ENCODE results near the gene PGAM2. TPM values are rescaled to one million over a fixed set of nuclear protein-coding genes. Genes with fewer than 3 reads are reported as not detected.

Gene PGAM2
- total RNA-seq, 1 experiment from 2014 or later, result 8.7 TPM

DNA sequence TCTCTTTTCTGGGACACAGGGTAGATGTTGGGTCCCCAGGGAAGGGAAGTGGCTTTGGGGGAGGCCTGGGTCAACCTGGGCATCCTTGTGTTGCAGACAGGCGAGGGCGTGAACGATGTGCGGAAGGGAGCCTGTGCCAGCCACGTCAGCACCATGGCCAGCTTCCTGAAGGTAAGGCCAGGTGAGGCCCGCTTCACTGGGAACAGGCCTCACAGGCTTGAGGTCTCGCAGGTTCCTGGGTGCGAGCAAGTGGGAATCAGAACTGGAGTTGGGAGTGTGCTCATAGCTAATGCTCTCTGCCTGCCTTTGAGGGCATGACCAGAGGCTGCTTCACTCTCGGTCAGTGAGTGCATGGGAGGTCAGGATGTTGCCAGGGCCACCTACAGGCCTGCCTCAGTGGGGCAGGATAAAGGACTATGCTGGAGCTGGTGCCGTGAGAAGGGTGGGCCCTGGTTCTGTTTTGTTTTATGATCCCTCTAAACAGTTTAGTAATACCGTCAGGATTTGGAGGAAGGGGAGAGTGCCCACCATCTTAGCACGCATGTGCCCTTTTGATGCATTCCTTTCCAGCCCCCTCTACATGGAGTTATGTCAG, 12.5 kb downstream of the PGAM2 start:
- Histone ChIP-seq H2AK5ac (ENCODE audit: insufficient read length, low read length) (no peak overlapping the region), H3K14ac (ENCODE audit: insufficient read depth, low read length) (no peak overlapping the region), H3K27me3 (ENCODE audit: insufficient read depth, low read length) (no peaks in the 10 kb centered on the region), H2BK15ac (ENCODE audit: low read depth, low read length) (no peak overlapping the region), H4K20me1 (ENCODE audit: control insufficient read depth, insufficient read depth, insufficient read length) (no peaks in the 10 kb centered on the region), H3T11ph (ENCODE audit: low read length) (no peak overlapping the region), H2BK12ac (ENCODE audit: insufficient read length, low read depth, low read length) (no peak overlapping the region), H3K79me1 (ENCODE audit: insufficient read depth, low read depth, low read length, poor library complexity, severe bottlenecking) (no peaks in the 10 kb centered on the region), H3K9ac (ENCODE audit: extremely low read depth, insufficient read length, low read length) (no peak overlapping the region), H3K4me1 (ENCODE audit: insufficient read depth, low read length) (no peaks in the 10 kb centered on the region), H3K27ac (ENCODE audit: insufficient read length, low read depth, low read length) (no peak overlapping the region), H2BK5ac (ENCODE audit: insufficient read length, low read length) (no peak overlapping the region), H3K56ac (ENCODE audit: insufficient read length, low read depth, low read length) (no peak overlapping the region), H3K4ac (ENCODE audit: low read depth, low read length) (no peak overlapping the region), H3K18ac (ENCODE audit: insufficient read length, low read depth, low read length) (no peak overlapping the region), H4K91ac (ENCODE audit: insufficient read length, low read depth, low read length) (no peak overlapping the region), H2BK20ac (ENCODE audit: low read depth, low read length, poor library complexity, severe bottlenecking) (no peak overlapping the region), H4K5ac (ENCODE audit: insufficient read length, low read depth, low read length) (no peak overlapping the region), H4K8ac (replicated peaks; ENCODE audit: insufficient read length, low read depth, low read length) (no peak overlapping the region), H2BK120ac (ENCODE audit: low read depth, low read length, poor library complexity, severe bottlenecking) (no peak overlapping the region), H3K79me2 (ENCODE audit: insufficient read depth, low read length) (no peaks in the 10 kb centered on the region), H3K4me2 (ENCODE audit: insufficient read depth, insufficient read length, low read length) (no peak overlapping the region), H3K23ac (ENCODE audit: insufficient read length, low read depth, low read length) (no peak overlapping the region), H3K9me3 (ENCODE audit: control insufficient read depth, low read depth, low read length) (no peaks in the 10 kb centered on the region), H2AFZ (ENCODE audit: low read length) (no peak overlapping the region), H3K23me2 (ENCODE audit: insufficient read length, low read depth, low read length, poor library complexity, severe bottlenecking) (no peaks in the 10 kb centered on the region)
- no CpG with 5 or more reads among the region's 12 CpGs for WGBS (ENCODE audit: extremely low coverage, insufficient read length, low lambda C conversion rate)
- H3K4me1 Mint-ChIP-seq, result no peaks in the 10 kb centered on the region
- H3K27ac Mint-ChIP-seq, result no peak overlapping the region
- H3K36me3 Mint-ChIP-seq (ENCODE audit: insufficient read depth in 1 of 3, low read depth in 3 of 3), result peaks cover 12 to 64% (median 44%) of the 10 kb centered on the region in 3 experiments; a peak in 6 of 7 replicates
- no peaks in the 10 kb centered on the region for H3K9me3 Mint-ChIP-seq
- TF ChIP-seq, protein P1, sequence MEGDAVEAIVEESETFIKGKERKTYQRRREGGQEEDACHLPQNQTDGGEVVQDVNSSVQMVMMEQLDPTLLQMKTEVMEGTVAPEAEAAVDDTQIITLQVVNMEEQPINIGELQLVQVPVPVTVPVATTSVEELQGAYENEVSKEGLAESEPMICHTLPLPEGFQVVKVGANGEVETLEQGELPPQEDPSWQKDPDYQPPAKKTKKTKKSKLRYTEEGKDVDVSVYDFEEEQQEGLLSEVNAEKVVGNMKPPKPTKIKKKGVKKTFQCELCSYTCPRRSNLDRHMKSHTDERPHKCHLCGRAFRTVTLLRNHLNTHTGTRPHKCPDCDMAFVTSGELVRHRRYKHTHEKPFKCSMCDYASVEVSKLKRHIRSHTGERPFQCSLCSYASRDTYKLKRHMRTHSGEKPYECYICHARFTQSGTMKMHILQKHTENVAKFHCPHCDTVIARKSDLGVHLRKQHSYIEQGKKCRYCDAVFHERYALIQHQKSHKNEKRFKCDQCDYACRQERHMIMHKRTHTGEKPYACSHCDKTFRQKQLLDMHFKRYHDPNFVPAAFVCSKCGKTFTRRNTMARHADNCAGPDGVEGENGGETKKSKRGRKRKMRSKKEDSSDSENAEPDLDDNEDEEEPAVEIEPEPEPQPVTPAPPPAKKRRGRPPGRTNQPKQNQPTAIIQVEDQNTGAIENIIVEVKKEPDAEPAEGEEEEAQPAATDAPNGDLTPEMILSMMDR (conservative IDR thresholded peaks at IDR 0.05), result no peak
- H3K27me3 Mint-ChIP-seq (ENCODE audit: low read depth), result no peaks in the 10 kb centered on the region
- H3K4me3 Mint-ChIP-seq, result no peak overlapping the region
- no peak for DNase-seq

Data from H9 (cell line).